ENCODE data around the gene LCN2. TPM values are rescaled to one million over a fixed set of nuclear protein-coding genes. Genes with fewer than 3 reads are reported as not detected.
"Not testable (repeated sequence)": the region's sequence is repeated elsewhere in the genome, so short reads cannot be mapped to it uniquely, and the experiment has no call there.

Gene LCN2
- total RNA-seq, 1 donor from 2014 or later: 45.7 TPM

- no peak overlapping the region for H3K4me3 ChIP-seq (ENCODE audit: low read depth, low read length)
- no peak for TF ChIP-seq CTCF (conservative IDR thresholded peaks at IDR 0.05; ENCODE audit: low read depth, low read length)
- DNase-seq (ENCODE audit: low read depth): no peak
Measured at GRCh38 chr9:128107468-128108268, 41.6 kb upstream of the LCN2 start.

- no peak for TF ChIP-seq CTCF (conservative IDR thresholded peaks at IDR 0.05; ENCODE audit: low read depth, low read length)
- no peak for DNase-seq (ENCODE audit: low read depth)
- no peak overlapping the region for H3K4me3 ChIP-seq (ENCODE audit: low read depth, low read length)
Measured at GRCh38 chr9:128108269-128109049, 40.8 kb upstream of the LCN2 start.

GRCh38 chr9:128109050-128109709 is 40.1 kb upstream of the LCN2 start:
- no peak for DNase-seq (ENCODE audit: low read depth)
- no peak overlapping the region for H3K4me3 ChIP-seq (ENCODE audit: low read depth, low read length)
- TF ChIP-seq CTCF (conservative IDR thresholded peaks at IDR 0.05; ENCODE audit: low read depth, low read length): no peak

GRCh38 chr9:128111726-128112125 is 37.5 kb upstream of the LCN2 start:
- not testable (repeated sequence) for H3K4me3 ChIP-seq (ENCODE audit: low read depth, low read length); DNase-seq (ENCODE audit: low read depth)

- H3K4me3 ChIP-seq (ENCODE audit: low read depth, low read length): no peak overlapping the region
Measured at GRCh38 chr9:128113526-128114325, 35.5 kb upstream of the LCN2 start.

GRCh38 chr9:128114326-128115186 is 34.7 kb upstream of the LCN2 start:
- TF ChIP-seq CTCF (conservative IDR thresholded peaks at IDR 0.05; ENCODE audit: low read depth, low read length): no peak
- no peak for DNase-seq (ENCODE audit: low read depth)
- H3K4me3 ChIP-seq (ENCODE audit: low read depth, low read length): no peak overlapping the region

More at GRCh38 chr9:128113526-128114325, 35.5 kb upstream of the LCN2 start:
- TF ChIP-seq CTCF (conservative IDR thresholded peaks at IDR 0.05; ENCODE audit: low read depth, low read length): no peak
- no peak for DNase-seq (ENCODE audit: low read depth)

All from epithelial cell of proximal tubule (primary cell).